Spleen (tissue), 11 donors: ENCODE results near the gene SLC17A4. TPM values are rescaled to one million over a fixed set of nuclear protein-coding genes. Genes with fewer than 3 reads are reported as not detected.

ENCODE experiments used
- DNase-seq: peaks from one replicate; pipeline ENCODE4 v3.0.0-alpha.2; 2020
- H3K27ac ChIP-seq, 8 donors: fragments of 200-600 bp; sonication (generic) in 7 of 8; 1 replicate in 4 of 8; 2 replicates in 4 of 8; pipeline versions ENCODE4 v1.5.0 to v1.8.0; 2016 to 2021; ENCODE audit warnings: inconsistent platforms in 4 of 8, mild to moderate bottlenecking in 4 of 8, moderate library complexity in 1 of 8
- H3K27me3 ChIP-seq, 7 donors: fragments of 200-600 bp; sonication (generic) in 6 of 7; replicated peaks in 1 of 7; 1 replicate in 4 of 7; 2 replicates in 3 of 7; pipeline versions ENCODE4 v1.5.0 to v1.8.0; 2016 to 2021; ENCODE audit warnings: inconsistent platforms in 3 of 7, mild to moderate bottlenecking in 1 of 7
- H3K36me3 ChIP-seq, 6 donors: fragments of 200-600 bp; sonication (generic) in 5 of 6; 1 replicate in 4 of 6; 2 replicates in 2 of 6; pipeline versions ENCODE4 v1.5.0 to v1.8.0; 2016 to 2021; ENCODE audit warnings: inconsistent platforms in 2 of 6
- H3K4me1 ChIP-seq, 6 donors: fragments of 200-600 bp; sonication (generic) in 5 of 6; 1 replicate in 3 of 6; 2 replicates in 3 of 6; pipeline versions ENCODE4 v1.5.0 to v1.8.0; 2016 to 2021; ENCODE audit warnings: inconsistent platforms in 3 of 6
- H3K4me3 ChIP-seq, 8 donors: fragments of 200-600 bp; sonication (generic) in 7 of 8; 1 replicate in 4 of 8; 2 replicates in 4 of 8; pipeline versions ENCODE4 v1.5.0 to v1.8.0; 2016 to 2021; ENCODE audit warnings: inconsistent platforms in 4 of 8, mild to moderate bottlenecking in 4 of 8, moderate library complexity in 2 of 8
- H3K9me3 ChIP-seq, 8 donors: fragments of 200-600 bp; sonication (generic) in 7 of 8; 1 replicate in 4 of 8; 2 replicates in 4 of 8; pipeline versions ENCODE4 v1.5.0 to v1.8.0; 2016 to 2021; ENCODE audit warnings: inconsistent platforms in 4 of 8
- CTCF ChIP-seq, 11 experiments: fragments of 200-600 bp in 7 of 11; fragments of 450-650 bp in 4 of 11; sonication (generic) in 4 of 11; IDR thresholded peaks in 8 of 11; conservative IDR thresholded peaks in 3 of 11; 1 replicate in 7 of 11; 2 replicates in 4 of 11; pipeline versions ENCODE4 v1.4.0 to v1.8.0; 2016 to 2021; ENCODE audit warnings: antibody characterized with exemption in 11 of 11, inconsistent platforms in 4 of 11, mild to moderate bottlenecking in 1 of 11
- POLR2A ChIP-seq, 3 donors: fragments of 450-650 bp; IDR thresholded peaks; one replicate each; pipeline ENCODE4 v1.5.1; 2017; ENCODE audit warnings: antibody characterized with exemption in 3 of 3, mild to moderate bottlenecking in 1 of 3
- POLR2AphosphoS5 ChIP-seq, 3 donors: sonication (generic); formaldehyde crosslinking; IDR thresholded peaks; one replicate each; pipeline ENCODE4 v1.5.1; 2017; ENCODE audit warnings: antibody characterized with exemption in 3 of 3
- WGBS, 5 donors: extraction: QIAGEN DNeasy Blood & Tissue Kit in 3 of 5; methylation state at CpG; one replicate each; pipeline versions ENCODE4 v1.1.5 to v1.1.7; 2013 to 2018; 5-methylcytosine and 5-hydroxymethylcytosine counted together
- intact Hi-C: fragments of 100-400 bp; cut with DNase I; formaldehyde crosslinking; loops from one replicate; pipeline ENCODE4 v1.15.0; 2023; ENCODE audit warnings: low total_unique reads
- polyA plus RNA-seq, 3 donors: library from polyadenylated mRNA; stranded (reverse); fragments of 200-250 nt; gene quantifications; one replicate each; pipeline ENCODE4 v1.2.1, GENCODE V29; 2013
- total RNA-seq, 7 donors: library from RNA; depleted of rRNA in 3 of 7; stranded (reverse); fragments of >200 nt in 3 of 7; fragmentation: NEBNext Ultra II Directional in 4 of 7; extraction: Animal tissue kit (Norgen Biotek cat#: 25700) in 4 of 7; gene quantifications; one replicate each; pipeline versions ENCODE4 v1.1.0 to v1.2.1, GENCODE V29; 2016 to 2021
- donor health status: healthy with polysubstance abuse.
- donor health status: DM: no; HTN: no; CAD: no; lungs with moderate emphysema.
- donor health status: DM: no; HTN: no; CAD: no.
- donor health status: Bipolar disorder and iron deficiency.
- donor health status: healthy.
- donor health status: DM: no; HTN: no; CAD: no.
- donor health status: DM: yes; HTN: yes; CAD: no.

SLC17A4 gene
- total and polyA plus RNA-seq, 10 donors: not detected

- Histone ChIP-seq H3K4me3 (no peak overlapping the region), H3K9me3 (no peaks in the 10 kb centered on the region), H3K36me3 (no peaks in the 10 kb centered on the region), H3K27ac (no peak overlapping the region), H3K4me1 (no peaks in the 10 kb centered on the region), H3K27me3 (no peaks in the 10 kb centered on the region)
- 33 to 45% (median 37%) methylated on average over 2 of the region's 2 CpGs for WGBS, 5 donors
- TF ChIP-seq POLR2AphosphoS5 (IDR thresholded peaks at IDR 0.05) (no peak), POLR2A (IDR thresholded peaks at IDR 0.05) (no peak), CTCF (IDR thresholded peaks at IDR 0.05 in 8 of 11, conservative IDR thresholded peaks at IDR 0.05 in 3 of 11) (no peak)
- intact Hi-C loops: no loop called here
- no peak for DNase-seq
Measured at GRCh38 chr6:25749837-25750236, 4.7 kb upstream of the SLC17A4 start.

- WGBS, 5 donors: 59 to 62% (median 60%) methylated on average over 3 of the region's 3 CpGs
- no peaks in the 10 kb centered on the region for H3K4me1 ChIP-seq
- no peaks in the 10 kb centered on the region for H3K9me3 ChIP-seq
- TF ChIP-seq POLR2A (IDR thresholded peaks at IDR 0.05) (no peak), POLR2AphosphoS5 (IDR thresholded peaks at IDR 0.05) (no peak), CTCF (IDR thresholded peaks at IDR 0.05 in 8 of 11, conservative IDR thresholded peaks at IDR 0.05 in 3 of 11) (no peak)
- H3K4me3 ChIP-seq: no peak overlapping the region
- no peak overlapping the region for H3K27ac ChIP-seq
- intact Hi-C loops: no loop called here
- H3K36me3 ChIP-seq: no peaks in the 10 kb centered on the region
- DNase-seq: no peak
- H3K27me3 ChIP-seq: no peaks in the 10 kb centered on the region
Measured at GRCh38 chr6:25750906-25751305, 3.6 kb upstream of the SLC17A4 start.

GRCh38 chr6:25753079-25753478 is 1.5 kb upstream of the SLC17A4 start:
- Histone ChIP-seq H3K27ac (no peak overlapping the region), H3K4me1 (no peaks in the 10 kb centered on the region), H3K36me3 (no peaks in the 10 kb centered on the region), H3K4me3 (no peak overlapping the region), H3K27me3 (no peaks in the 10 kb centered on the region), H3K9me3 (no peaks in the 10 kb centered on the region)
- intact Hi-C loops: no loop called here
- DNase-seq: no peak
- no peak for TF ChIP-seq POLR2AphosphoS5 (IDR thresholded peaks at IDR 0.05)
- TF ChIP-seq POLR2A (IDR thresholded peaks at IDR 0.05): no peak
- TF ChIP-seq CTCF (IDR thresholded peaks at IDR 0.05 in 8 of 11, conservative IDR thresholded peaks at IDR 0.05 in 3 of 11): no peak

GRCh38 chr6:25755483-25755882 is 941 bp downstream of the SLC17A4 start:
- Histone ChIP-seq H3K4me3 (no peak overlapping the region), H3K27me3 (no peaks in the 10 kb centered on the region), H3K9me3 (no peaks in the 10 kb centered on the region), H3K4me1 (no peaks in the 10 kb centered on the region), H3K36me3 (no peaks in the 10 kb centered on the region), H3K27ac (no peak overlapping the region)
- no peak for DNase-seq
- intact Hi-C loops: no loop called here
- no peak for TF ChIP-seq POLR2A (IDR thresholded peaks at IDR 0.05)
- TF ChIP-seq POLR2AphosphoS5 (IDR thresholded peaks at IDR 0.05): no peak
- no peak for TF ChIP-seq CTCF (IDR thresholded peaks at IDR 0.05 in 8 of 11, conservative IDR thresholded peaks at IDR 0.05 in 3 of 11)
- WGBS, 5 donors: 90 to 97% (median 92%) methylated on average over 1 of the region's 1 CpG
